HG02840 (cell line): Measurements from ENCODE around the gene CHCHD6.

ENCODE experiments used
- ATAC-seq: cut with Tn5 transposase; IDR thresholded peaks from one replicate; pipeline ENCODE4 v1.9.1; 2021; ENCODE audit warnings: mild to moderate bottlenecking, moderate library complexity, moderate number of reproducible peaks; ENCODE audit not compliant: unreplicated experiment, low FRiP score

The CHCHD6 gene

DNA sequence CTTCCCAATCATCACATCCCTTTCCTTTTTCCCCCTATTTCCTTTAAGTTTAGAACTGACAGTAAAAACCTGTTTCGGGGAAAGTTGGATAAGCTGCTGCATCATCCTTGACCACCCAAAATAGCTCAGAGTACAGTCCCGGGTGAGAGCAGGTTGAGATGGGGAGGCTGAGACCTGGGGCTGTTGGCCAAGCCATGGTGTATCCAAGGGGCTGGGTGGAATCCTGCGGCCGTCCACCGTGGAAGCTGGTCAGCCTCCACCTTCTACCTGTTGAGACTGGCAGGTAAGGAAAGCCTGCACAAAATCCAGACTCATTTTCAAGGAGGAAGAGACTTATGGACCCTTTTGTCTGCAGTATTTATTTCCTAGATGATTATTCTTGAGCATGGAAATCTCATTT is 150.6 kb downstream of the CHCHD6 start:
- ATAC-seq = no peak

DNA sequence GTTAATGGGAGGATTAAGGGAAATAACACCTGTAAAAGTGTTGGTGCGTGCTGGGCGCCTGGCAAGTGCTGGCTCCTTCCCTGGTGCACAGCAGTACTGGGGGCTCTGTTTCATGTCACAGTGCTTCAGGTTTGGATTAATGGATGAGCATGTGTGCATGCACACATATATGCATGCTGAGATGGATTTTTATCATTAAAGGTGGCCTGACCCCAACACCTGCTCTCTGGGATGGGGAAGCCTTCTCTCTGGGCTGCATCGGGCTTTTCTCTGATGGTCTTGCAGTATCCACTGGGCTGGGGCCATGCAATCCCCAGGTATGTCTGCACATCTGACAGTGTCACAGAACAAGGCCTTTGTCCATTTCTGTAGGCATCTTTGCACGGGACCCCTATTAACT is 151.3 kb downstream of the CHCHD6 start:
- no peak for ATAC-seq

DNA sequence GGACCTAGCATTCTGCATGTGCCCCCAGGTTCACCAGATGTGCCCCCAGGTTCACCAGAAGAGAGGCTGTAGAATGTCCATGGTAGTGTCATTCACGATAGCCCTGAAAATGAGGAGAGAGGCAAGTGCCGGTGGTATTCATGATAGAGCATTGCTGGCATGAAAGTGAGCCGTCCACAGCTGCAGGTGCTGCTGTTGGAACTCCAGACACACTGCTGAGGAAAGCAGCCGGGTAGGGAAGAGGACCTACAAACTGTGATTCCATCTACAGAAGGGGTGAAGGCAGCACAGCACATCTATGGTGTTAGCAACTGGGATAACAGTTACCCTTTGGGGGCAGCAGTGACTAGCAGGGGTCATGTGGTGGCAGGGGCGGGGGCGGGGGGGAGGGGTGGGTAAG is 153.9 kb downstream of the CHCHD6 start:
- ATAC-seq = no peak

DNA sequence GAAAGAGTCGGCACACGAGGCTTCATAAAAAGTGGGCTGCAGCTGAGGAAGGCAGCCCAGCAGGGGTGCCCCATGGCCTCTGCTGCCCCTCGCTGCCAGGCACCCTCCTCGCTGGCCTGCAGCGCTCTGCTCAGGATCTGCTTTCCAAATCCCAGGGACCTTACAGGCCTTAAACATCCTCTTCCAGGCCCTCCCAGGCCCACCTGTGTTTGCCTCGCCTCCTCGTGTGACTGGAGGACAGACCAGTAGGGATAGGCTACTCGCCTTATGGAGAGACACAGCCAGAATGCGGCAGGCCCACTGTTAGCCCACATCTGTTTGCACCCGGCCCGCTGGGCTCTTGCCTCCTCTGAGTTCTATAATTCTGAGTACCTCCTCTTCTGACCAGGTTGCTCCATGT is 154.4 kb downstream of the CHCHD6 start:
- no peak for ATAC-seq

DNA sequence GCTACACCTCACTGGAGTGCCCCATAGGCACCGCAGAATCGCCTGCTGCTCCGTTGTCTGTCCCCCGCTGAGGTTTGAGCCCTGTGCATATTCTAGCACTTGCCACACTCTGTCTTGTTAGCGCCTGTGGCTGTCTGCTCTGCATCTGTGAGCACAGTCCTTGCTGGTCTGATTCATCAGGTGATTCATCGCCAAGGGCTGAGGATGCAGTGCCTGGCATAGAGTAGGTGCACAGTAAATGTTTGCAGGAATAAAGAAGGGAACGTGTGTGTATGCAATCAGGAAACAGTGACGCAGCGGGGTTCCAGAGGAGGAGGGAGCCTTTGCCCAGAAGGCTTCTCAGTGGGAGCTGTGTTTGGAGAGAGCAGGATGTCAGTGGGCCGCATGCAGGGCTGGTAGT is 154.8 kb downstream of the CHCHD6 start:
- no peak for ATAC-seq

DNA sequence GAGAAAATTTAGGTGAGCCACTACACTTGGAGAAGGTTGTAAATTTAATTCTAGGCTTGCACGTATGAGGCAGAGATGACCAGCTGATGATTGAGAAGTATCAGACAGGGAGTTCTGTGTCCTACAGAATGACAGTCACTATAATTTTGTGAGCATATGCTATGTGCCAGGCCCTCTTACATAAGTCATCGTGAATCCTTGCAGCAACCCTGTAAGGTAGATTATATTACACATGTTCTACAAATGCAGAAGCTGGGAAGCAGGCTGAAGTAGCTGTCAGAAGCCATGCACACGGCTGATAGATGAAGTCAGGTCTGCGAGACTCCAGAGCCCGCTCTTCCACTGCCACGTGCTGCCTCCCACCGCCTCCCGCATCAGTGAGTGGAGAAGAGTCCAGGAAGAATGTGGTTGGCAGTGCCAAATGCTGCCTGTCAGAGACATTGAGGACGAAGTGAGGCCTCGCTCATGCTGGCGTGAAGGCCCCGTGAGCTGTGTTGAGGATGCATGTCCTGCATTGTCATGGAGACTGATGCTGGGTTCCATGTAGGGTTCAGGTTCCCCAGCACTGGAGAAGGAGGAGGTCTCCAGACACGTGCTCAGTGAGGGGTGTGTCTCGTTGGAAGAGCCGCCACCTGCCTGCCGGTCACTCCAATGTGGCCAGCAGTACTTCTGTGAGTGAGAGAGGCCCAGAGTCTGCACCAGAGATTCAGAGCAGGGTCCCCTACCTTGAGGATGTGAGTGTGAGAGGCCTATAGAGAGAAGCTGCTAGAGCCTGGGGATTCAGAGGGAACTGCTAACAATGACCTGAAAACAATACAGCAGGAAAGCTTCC is 155.6 kb downstream of the CHCHD6 start:
- ATAC-seq = no peak

GRCh38 chr3:126865736-126866135 is 161.7 kb downstream of the CHCHD6 start:
- no peak for ATAC-seq

GRCh38 chr3:126866175-126866759 is 162.2 kb downstream of the CHCHD6 start:
- no peak for ATAC-seq

- ATAC-seq = no peak
These were observed 163.3 kb downstream of the CHCHD6 start for GRCh38 chr3:126867190-126867862.

DNA sequence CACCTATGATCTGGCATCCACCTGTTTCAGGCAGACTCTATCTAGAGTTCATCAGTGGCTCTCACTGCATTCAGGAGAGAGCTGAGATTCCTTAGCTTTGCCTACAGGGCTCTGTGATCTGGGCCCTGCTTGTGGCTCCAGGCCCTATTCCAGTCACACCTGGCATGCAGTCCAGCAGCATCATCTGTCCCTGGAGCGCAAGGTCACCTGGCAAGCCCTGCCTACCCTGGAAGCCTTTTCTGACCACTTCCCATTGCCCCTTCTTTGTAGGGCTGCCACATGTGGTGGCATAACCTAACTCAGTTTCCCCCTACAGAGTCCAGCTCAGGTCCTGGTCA is 163.8 kb downstream of the CHCHD6 start:
- no peak for ATAC-seq

DNA sequence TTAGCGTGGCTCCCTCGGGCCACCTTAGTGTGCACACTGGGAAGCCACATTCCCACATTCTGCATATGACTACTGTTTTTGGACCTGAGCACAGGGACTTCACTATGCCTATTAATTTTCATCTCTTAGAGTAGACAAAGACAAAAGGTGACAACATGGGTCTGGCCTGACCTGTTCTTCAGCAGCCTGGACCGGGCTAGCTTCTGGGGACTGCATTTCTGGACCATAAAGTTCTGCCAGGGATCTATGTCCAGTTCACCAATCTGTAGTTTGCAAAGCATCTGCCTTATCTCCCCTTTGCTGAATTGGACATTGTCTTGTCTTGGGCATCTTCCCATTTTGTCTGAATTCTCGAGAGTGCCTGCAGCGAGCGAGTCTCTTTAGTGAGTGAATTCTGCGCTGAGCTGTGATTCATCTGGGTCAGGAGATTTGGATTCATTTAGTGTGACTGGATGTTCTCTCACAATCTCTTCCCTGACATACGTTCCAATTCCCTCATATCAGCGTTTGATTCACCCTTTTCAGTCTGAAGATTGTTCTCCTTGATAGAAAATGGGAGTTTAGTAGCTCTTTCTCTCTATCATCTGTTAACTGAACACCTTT is 166.7 kb downstream of the CHCHD6 start:
- ATAC-seq = no peak

DNA sequence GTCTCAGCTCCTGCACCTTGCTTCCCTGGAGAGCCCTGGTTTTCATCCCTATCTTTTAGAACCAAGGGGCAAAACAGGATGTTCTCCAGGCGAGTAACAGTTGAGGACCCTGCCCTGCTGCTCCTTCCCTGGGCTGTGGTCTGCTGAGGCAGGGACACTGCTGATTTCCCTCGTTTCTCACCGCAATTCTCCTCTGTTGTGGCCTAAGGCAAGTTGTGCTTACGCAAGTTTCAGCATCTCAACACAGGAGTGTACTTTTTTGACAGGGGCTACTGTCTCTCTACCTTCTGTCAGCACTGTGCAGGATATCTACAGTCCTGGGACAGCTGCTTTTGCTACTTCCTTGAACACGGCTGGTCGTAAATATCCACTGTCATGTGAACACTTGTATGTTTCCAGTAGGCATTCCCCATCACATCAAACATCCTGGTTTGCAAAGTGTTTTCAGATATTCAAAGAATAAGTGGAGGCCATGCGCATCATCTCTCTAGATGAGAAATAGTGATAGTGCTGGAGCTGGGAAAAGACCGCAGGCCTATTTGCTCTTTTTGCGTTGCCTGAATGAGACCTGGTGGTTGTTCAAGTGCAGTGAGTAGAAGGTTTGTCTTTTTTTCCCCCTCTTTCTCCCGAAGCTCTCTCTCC is 168.8 kb downstream of the CHCHD6 start:
- ATAC-seq = no peak

- no peak for ATAC-seq
These were observed 169.4 kb downstream of the CHCHD6 start for GRCh38 chr3:126873416-126873815.

GRCh38 chr3:126878664-126879063 is 174.6 kb downstream of the CHCHD6 start:
- no peak for ATAC-seq

DNA sequence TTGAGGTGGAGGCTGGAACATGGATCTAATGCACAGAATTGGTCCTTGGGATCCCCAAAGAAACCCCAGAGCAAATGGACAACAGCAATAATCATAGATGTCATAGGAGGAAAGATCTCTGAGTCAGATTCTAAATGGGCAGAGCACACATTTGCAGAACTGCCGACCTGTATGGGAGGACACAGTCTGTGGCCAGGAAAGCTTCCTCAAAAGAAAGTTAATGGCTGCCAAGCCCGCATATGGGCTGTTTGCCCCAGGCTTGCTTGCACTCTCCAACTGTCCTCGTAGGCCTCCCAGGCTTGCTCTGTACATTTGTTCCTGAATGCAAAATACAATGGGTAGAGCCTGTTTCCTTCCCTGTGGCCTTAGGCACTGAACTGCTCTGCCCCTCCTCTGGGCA is 176.9 kb downstream of the CHCHD6 start:
- ATAC-seq = no peak

DNA sequence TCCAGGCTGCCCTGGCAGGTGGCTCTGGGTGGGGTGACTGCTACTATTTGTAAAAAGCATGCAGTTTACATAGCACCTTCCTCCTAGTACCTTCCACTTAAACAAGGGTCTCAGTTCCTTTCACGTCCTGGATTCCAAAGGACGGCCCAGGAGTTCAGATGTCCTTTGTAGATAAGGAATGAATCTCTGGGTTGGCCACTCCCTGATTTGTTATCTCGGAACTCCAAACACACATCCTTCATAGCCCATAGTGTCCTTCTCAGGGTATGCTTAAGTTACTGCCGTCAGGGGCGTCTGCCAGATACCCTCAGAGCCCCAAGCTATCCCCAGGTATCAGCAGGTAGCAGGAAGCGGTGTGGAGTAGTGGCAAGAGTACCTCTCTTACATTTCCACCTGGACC is 177.8 kb downstream of the CHCHD6 start:
- no peak for ATAC-seq

GRCh38 chr3:126883241-126883640 is 179.2 kb downstream of the CHCHD6 start:
- no peak for ATAC-seq

- no peak for ATAC-seq
These were observed 181.4 kb downstream of the CHCHD6 start for GRCh38 chr3:126885425-126885824.

- no peak for ATAC-seq
These were observed 182.2 kb downstream of the CHCHD6 start for GRCh38 chr3:126886217-126886616.

GRCh38 chr3:126887686-126888085 is 183.6 kb downstream of the CHCHD6 start:
- no peak for ATAC-seq

- ATAC-seq = no peak
These were observed 184.2 kb downstream of the CHCHD6 start for GRCh38 chr3:126888186-126888760.
